K562 (cell line): ENCODE results near the gene LMAN2L. TPM values are rescaled to one million over a fixed set of nuclear protein-coding genes. Genes with fewer than 3 reads are reported as not detected.

Experiments used
- ATAC-seq: fragments of 200-7000 bp; cut with Tn5 transposase; 3 replicates; pipeline ENCODE4 v1.9.1; 2020; ENCODE audit warnings: moderate library complexity
- BruUV-seq: library from RNA; stranded (reverse); fragments of 400-500 nt; replicated peaks from 2 replicates; lab custom pipeline; 2021; lab: Mats Ljungman, UMichigan
- CTCF ChIA-PET: fragments of 300-600 bp; formaldehyde crosslinking; extraction: SDS; loops from one replicate; lab custom pipeline; 2021; ENCODE audit warnings: low intra/inter-chr PET ratio; lab: Yijun Ruan, JAX
- POLR2A ChIA-PET: fragments of 300-600, 350-650 bp; sonication (Branson Sonifier 250); formaldehyde crosslinking; extraction: SDS; loops from one replicate; lab custom pipeline; 2021; ENCODE audit warnings: antibody characterized with exemption, inconsistent platforms; lab: Yijun Ruan, JAX
- DNase-seq, 4 experiments: peaks; one replicate each; pipeline versions ENCODE4 v3.0.0 to v3.0.0-alpha.2; 2011 to 2018; ENCODE audit warnings: low spot score in 3 of 4, mixed read lengths in 3 of 4; ENCODE audit errors: extremely low read depth in 1 of 4
- FAIRE-seq: peaks from 2 replicates; lab custom pipeline; 2011; peaks lifted over from hg19 to GRCh38; lab: Jason Lieb, UNC
- H2AFZ ChIP-seq: 2 replicates; pipeline ENCODE4 v1.6.0; 2011; ENCODE audit warnings: low read depth, low read length, control low read depth, inconsistent platforms
- H3K27ac ChIP-seq: fragments of 200-600 bp; 3 replicates; pipeline ENCODE4 v1.8.0; 2011; ENCODE audit warnings: low read depth, mild to moderate bottlenecking, control low read depth, inconsistent platforms, low read length, moderate library complexity, mixed read lengths; ENCODE audit errors: extremely low read depth
- H3K27me3 ChIP-seq, 2 experiments: fragments of 300-600 bp in 1 of 2; 2 replicates in 1 of 2; 3 replicates in 1 of 2; pipeline versions ENCODE4 v1.6.0 to v1.8.0; 2011; ENCODE audit warnings: inconsistent platforms in 2 of 2, low read length in 2 of 2, mild to moderate bottlenecking in 1 of 2, mixed read lengths in 1 of 2, moderate library complexity in 1 of 2; ENCODE audit not compliant: control insufficient read depth in 2 of 2, insufficient read depth in 2 of 2
- H3K36me3 ChIP-seq: fragments of 300-600 bp; 3 replicates; pipeline ENCODE4 v1.8.0; 2011; ENCODE audit warnings: mild to moderate bottlenecking, low read length, inconsistent platforms; ENCODE audit not compliant: control insufficient read depth, insufficient read depth
- H3K4me1 ChIP-seq, 2 experiments: fragments of 200-600 bp in 1 of 2; replicated peaks in 1 of 2; 2 replicates in 1 of 2; 3 replicates in 1 of 2; pipeline versions ENCODE4 v1.5.1 to v1.8.0; 2011; ENCODE audit warnings: inconsistent platforms in 2 of 2, low read length in 2 of 2, mild to moderate bottlenecking in 1 of 2, mixed read lengths in 1 of 2, moderate library complexity in 1 of 2; ENCODE audit not compliant: control insufficient read depth in 2 of 2, insufficient read depth in 2 of 2
- H3K4me2 ChIP-seq: 2 replicates; pipeline ENCODE4 v1.6.1; 2011; ENCODE audit warnings: low read length, control low read depth, inconsistent platforms, mixed read lengths; ENCODE audit not compliant: insufficient read depth
- H3K4me3 ChIP-seq: fragments of 200-600 bp; sonication (generic), shearing (Covaris generic); 2 replicates; pipeline ENCODE4 v1.5.1; 2016; ENCODE audit warnings: control low read depth, inconsistent platforms
- H3K79me2 ChIP-seq: fragments of 200-600 bp; 3 replicates; pipeline ENCODE4 v1.8.0; 2011; ENCODE audit warnings: low read length, inconsistent platforms; ENCODE audit not compliant: control insufficient read depth, insufficient read depth
- H3K9ac ChIP-seq, 2 experiments: 2 replicates each; pipeline versions ENCODE4 v1.6.0 to v1.6.1; 2011; ENCODE audit warnings: low read depth in 2 of 2, low read length in 2 of 2, control low read depth in 1 of 2, inconsistent platforms in 1 of 2, mild to moderate bottlenecking in 1 of 2, mixed read lengths in 1 of 2; ENCODE audit not compliant: insufficient read depth in 1 of 2
- H3K9me1 ChIP-seq: one replicate; pipeline ENCODE4 v1.6.0; 2011; ENCODE audit warnings: inconsistent platforms, mild to moderate bottlenecking, low read length, moderate library complexity; ENCODE audit not compliant: control insufficient read depth, insufficient read depth
- H3K9me3 ChIP-seq: replicated peaks from 2 replicates; pipeline ENCODE4 v1.5.1; 2011; ENCODE audit warnings: low read depth, low read length, inconsistent platforms; ENCODE audit not compliant: control insufficient read depth, insufficient read depth
- H4K20me1 ChIP-seq: replicated peaks from 2 replicates; pipeline ENCODE4 v1.6.1; 2011; ENCODE audit warnings: low read length, inconsistent platforms, mixed read lengths; ENCODE audit not compliant: control insufficient read depth, insufficient read depth
- CHD1 ChIP-seq: fragments of 200-600 bp; sonication (generic); IDR thresholded peaks from one replicate; pipeline ENCODE4 v1.6.1; 2012; ENCODE audit warnings: mild to moderate bottlenecking, moderate library complexity, low read length, inconsistent platforms
- CLOCK ChIP-seq: fragments of 250-450 bp; sonication (Bioruptor Pico); IDR thresholded peaks from 2 replicates; pipeline ENCODE4 v1.4.0; 2020; ENCODE audit warnings: mild to moderate bottlenecking, moderate library complexity, borderline replicate concordance
- CREB3 ChIP-seq: fragments of 450-650 bp; conservative IDR thresholded peaks from 2 replicates; pipeline ENCODE4 v1.6.1; 2016; ENCODE audit warnings: missing genetic modification characterization, low read depth, mild to moderate bottlenecking, missing compliant biosample characterization, moderate library complexity
- CTBP1 ChIP-seq: fragments of 450-650 bp; IDR thresholded peaks from 2 replicates; pipeline ENCODE4 v1.6.1; 2016; ENCODE audit warnings: borderline replicate concordance
- EP300 ChIP-seq: IDR thresholded peaks from 2 replicates; pipeline ENCODE4 v1.6.1; 2012; ENCODE audit warnings: low read length, improper control_type of control experiment
- GATAD2B ChIP-seq: fragments of 450-650 bp; IDR thresholded peaks from 2 replicates; pipeline ENCODE4 v1.6.1; 2017; ENCODE audit warnings: mild to moderate bottlenecking, borderline replicate concordance
- HDAC2 ChIP-seq: fragments of 450-650 bp; IDR thresholded peaks from 2 replicates; pipeline ENCODE4 v1.6.1; 2016; ENCODE audit warnings: mild to moderate bottlenecking
- HLTF ChIP-seq: fragments of 450-650 bp; IDR thresholded peaks from 2 replicates; pipeline ENCODE4 v1.6.1; 2016
- HMG20A ChIP-seq: fragments of 450-650 bp; formaldehyde crosslinking; conservative IDR thresholded peaks from 2 replicates; pipeline ENCODE4 v1.4.0; 2020; ENCODE audit warnings: mild to moderate bottlenecking, mixed read lengths
- HSF4 ChIP-seq: fragments of 250-450 bp; sonication (Bioruptor Pico); IDR thresholded peaks from 2 replicates; pipeline ENCODE4 v2.1.2; 2022; ENCODE audit warnings: mild to moderate bottlenecking, moderate library complexity, borderline replicate concordance
- IRF1 ChIP-seq: sonication (generic); formaldehyde crosslinking; IDR thresholded peaks from 2 replicates; pipeline ENCODE4 v1.8.0; 2022; ENCODE audit warnings: missing genetic modification reagents, mild to moderate bottlenecking, borderline replicate concordance
- POLR3G ChIP-seq: IDR thresholded peaks from 2 replicates; pipeline ENCODE4 v1.6.1; 2011; ENCODE audit not compliant: insufficient read length, insufficient replicate concordance; ENCODE audit errors: extremely low read depth
- RBM17 ChIP-seq: fragments of 200-400 bp; formaldehyde crosslinking; IDR thresholded peaks from 2 replicates; pipeline ENCODE4 v1.6.1; 2017; ENCODE audit warnings: low read depth, mild to moderate bottlenecking, low read length, borderline replicate concordance
- RBM39 ChIP-seq: fragments of 200-400 bp; formaldehyde crosslinking; optimal IDR thresholded peaks from 2 replicates; pipeline ENCODE3; 2018; ENCODE audit warnings: low read depth, low read length
- TAF1 ChIP-seq: IDR thresholded peaks from 2 replicates; pipeline ENCODE4 v1.6.1; 2011; ENCODE audit warnings: mild to moderate bottlenecking, low read length, moderate library complexity; ENCODE audit not compliant: insufficient read depth, control insufficient read depth, severe bottlenecking; ENCODE audit errors: extremely low read depth
- U2AF1 ChIP-seq: fragments of 200-400 bp; formaldehyde crosslinking; optimal IDR thresholded peaks from 2 replicates; pipeline ENCODE3; 2017; ENCODE audit warnings: mild to moderate bottlenecking, low read depth, low read length, moderate library complexity
- ZNF277 ChIP-seq: fragments of 250-450 bp; sonication (Bioruptor Pico); IDR thresholded peaks from 2 replicates; pipeline ENCODE4 v1.8.0; 2022; ENCODE audit warnings: inconsistent platforms, mild to moderate bottlenecking, moderate library complexity, borderline replicate concordance
- ZNF431 ChIP-seq: sonication (generic); formaldehyde crosslinking; IDR thresholded peaks from 2 replicates; pipeline ENCODE4 v1.8.0; 2022; ENCODE audit warnings: mild to moderate bottlenecking, missing genetic modification reagents
- WGBS: fragments of 100-300 bp; shearing (Covaris generic); methylation state at CpG from one replicate; pipeline ENCODE4 v1.1.6; 2016; ENCODE audit warnings: low coverage, mixed read lengths; ENCODE audit not compliant: insufficient coverage; ENCODE audit errors: missing lambda C conversion rate; 5-methylcytosine and 5-hydroxymethylcytosine counted together
- in situ Hi-C: fragments of 300-500 bp; cut with MboI; formaldehyde crosslinking; loops from 4 replicates; pipeline ENCODE4 v1.15.0; 2018; ENCODE audit warnings: inconsistent platforms, mixed read lengths
- intact Hi-C: fragments of 100-400 bp; cut with micrococcal nuclease; formaldehyde crosslinking; loops from 2 replicates; pipeline ENCODE4 v1.14.2; 2022
- polyA plus RNA-seq, 8 experiments: library from polyadenylated mRNA; depleted of rRNA in 4 of 8; stranded (reverse) in 5 of 8; unstranded in 3 of 8; fragments of >200 nt; fragmentation: Nextera tagmentation in 2 of 8; fragmentation: Illumina TruSeq in 1 of 8; extraction: Ambion mirVana in 2 of 8; extraction: Trizol in 1 of 8; gene quantifications; 2 replicates each; pipeline versions ENCODE4 v1.2.1 to v1.2.3, GENCODE V29; 2011 to 2014; ENCODE audit warnings: inconsistent platforms in 1 of 8, missing spikeins in 1 of 8
- total RNA-seq, 7 experiments: library from RNA; depleted of rRNA in 6 of 7; stranded (reverse); fragments of >200 nt in 6 of 7; fragmentation: Illumina TruSeq in 2 of 7; extraction: Trizol in 2 of 7; gene quantifications; 2 replicates each; pipeline versions ENCODE4 v1.2.1 to v1.2.3, GENCODE V29; 2011 to 2021; ENCODE audit warnings: low replicate concordance in 1 of 7

LMAN2L gene
- total and polyA plus RNA-seq, 9 of the 15 experiments (the other 6 are each of a cell fraction or from before 2014, with no cell fraction given): 7.2 to 37.7 (median 12.5) TPM

GRCh38 chr2:96699621-96700020 lies 40.2 kb downstream of the LMAN2L start:
- ATAC-seq (no peak), DNase-seq (no peak), FAIRE-seq (no peak)
- ChIA-PET POLR2A (interaction anchor here (0.6 to 0.8 kb wide), 4 partner anchors 10 to 36 kb away, joined by 3 to 7 read pairs (median 5); no protein-coding TSS in a partner anchor), CTCF (no interaction called here)
- no peaks in the 10 kb centered on the region for H3K9me3 ChIP-seq
- H3K4me1 ChIP-seq: peaks cover 0 to 13% of the 10 kb centered on the region in 2 experiments; a peak in 2 of 5 replicates
- 36% methylated on average over 9 of the region's 9 CpGs for WGBS
- no peak overlapping the region for H2AFZ ChIP-seq
- H3K27ac ChIP-seq: no peak overlapping the region
- no peaks in the 10 kb centered on the region for H3K36me3 ChIP-seq
- H3K9me1 ChIP-seq: peaks cover 11% of the 10 kb centered on the region
- H3K9ac ChIP-seq: no peak overlapping the region
- H3K4me3 ChIP-seq: no peak overlapping the region
- H3K4me2 ChIP-seq: no peak overlapping the region
- peaks cover 0 to 13% of the 10 kb centered on the region in 2 experiments; a peak in 1 of 5 replicates for H3K27me3 ChIP-seq
- no peaks in the 10 kb centered on the region for H3K79me2 ChIP-seq
- intact Hi-C loops: no loop called here
- BruUV-seq: no TSS peak
- in situ Hi-C loops: no loop called here
- peaks cover 5% of the 10 kb centered on the region; the same call in 1 of the 2 replicates for H4K20me1 ChIP-seq
- TF ChIP-seq EP300 (no peak), HMG20A (CRISPR knock-in tag) (no peak), HSF4 (CRISPR knock-in tag) (no peak), GATAD2B (no peak), HLTF (no peak), IRF1 (CRISPR knock-in tag) (no peak), CLOCK (CRISPR knock-in tag) (no peak), ZNF431 (CRISPR knock-in tag) (no peak), HDAC2 (no peak), RBM17 (no peak), RBM39 (no peak), TAF1 (no peak), CHD1 (no peak), CREB3 (tag) (no peak), CTBP1 (no peak), U2AF1 (no peak), ZNF277 (no peak), POLR3G (no peak)
